ENCODE measurements around the gene PALB2.

PALB2 gene

GRCh38 chr16:23581764-23582163 is 59.3 kb downstream of the PALB2 start:
- no peak for DNase-seq (ENCODE audit: low spot score)

GRCh38 chr16:23580391-23580790 is 60.7 kb downstream of the PALB2 start:
- no peak for DNase-seq (ENCODE audit: low spot score)

GRCh38 chr16:23579371-23579770 is 61.7 kb downstream of the PALB2 start:
- no peak for DNase-seq (ENCODE audit: low spot score)

GRCh38 chr16:23578101-23578830 is 62.8 kb downstream of the PALB2 start:
- DNase-seq (ENCODE audit: low spot score): no peak

- DNase-seq (ENCODE audit: low spot score): no peak
Observed at GRCh38 chr16:23577493-23577892, 63.6 kb downstream of the PALB2 start.

- no peak for DNase-seq (ENCODE audit: low spot score)
Observed at GRCh38 chr16:23575834-23576233, 65.3 kb downstream of the PALB2 start.

- DNase-seq (ENCODE audit: low spot score): no peak
Observed at GRCh38 chr16:23573817-23574216, 67.3 kb downstream of the PALB2 start.

- DNase-seq (ENCODE audit: low spot score): no peak
Observed at GRCh38 chr16:23572394-23572793, 68.7 kb downstream of the PALB2 start.

GRCh38 chr16:23571895-23572294 is 69.2 kb downstream of the PALB2 start:
- no peak for DNase-seq (ENCODE audit: low spot score)

- DNase-seq (ENCODE audit: low spot score): no peak
Observed at GRCh38 chr16:23570992-23571632, 70.0 kb downstream of the PALB2 start.

GRCh38 chr16:23567602-23568001 is 73.5 kb downstream of the PALB2 start:
- no peak for DNase-seq (ENCODE audit: low spot score)

- no peak for DNase-seq (ENCODE audit: low spot score)
Observed at GRCh38 chr16:23566724-23567123, 74.4 kb downstream of the PALB2 start.

GRCh38 chr16:23564575-23565363 is 76.3 kb downstream of the PALB2 start:
- no peak for DNase-seq (ENCODE audit: low spot score)

- DNase-seq (ENCODE audit: low spot score): no peak
Observed at GRCh38 chr16:23563186-23563585, 77.9 kb downstream of the PALB2 start.

- no peak for DNase-seq (ENCODE audit: low spot score)
Observed at GRCh38 chr16:23562505-23562904, 78.6 kb downstream of the PALB2 start.

- no peak for DNase-seq (ENCODE audit: low spot score)
Observed at GRCh38 chr16:23561586-23561985, 79.5 kb downstream of the PALB2 start.

- DNase-seq (ENCODE audit: low spot score): peak; percentile 22
Observed at GRCh38 chr16:23557779-23558702, 83.1 kb downstream of the PALB2 start.

GRCh38 chr16:23556881-23557778 is 84.0 kb downstream of the PALB2 start, which contains the start of the genes EARS2 and UBFD1:
Gene EARS2 (minus strand): TSS chr16:23557350. CDS start chr16:23557343, 7 bp downstream.
Gene UBFD1 (plus strand): TSS chr16:23557727. CDS start chr16:23557743, 16 bp downstream.
- peak; percentile 99 for DNase-seq (ENCODE audit: low spot score)

- DNase-seq (ENCODE audit: low spot score): no peak
Observed at GRCh38 chr16:23554536-23554935, 86.6 kb downstream of the PALB2 start.
